Gastrocnemius medialis (tissue), 4 donors: Measurements from ENCODE around the gene PHF21B.

ENCODE experiments used
- POLR2A ChIP-seq, 2 donors: fragments of 450-650 bp; IDR thresholded peaks; one replicate each; pipeline ENCODE4 v1.6.1; 2017; ENCODE audit warnings: antibody characterized with exemption in 2 of 2, mild to moderate bottlenecking in 2 of 2, moderate library complexity in 2 of 2
- TF ChIP-seq, protein P1 (sequence below), 5 experiments: fragments of 450-650 bp in 3 of 5; fragments of 200-600 bp in 2 of 5; sonication (generic) in 2 of 5; IDR thresholded peaks in 4 of 5; conservative IDR thresholded peaks in 1 of 5; 1 replicate in 4 of 5; 2 replicates in 1 of 5; pipeline ENCODE4 v1.5.1; 2016 to 2019; ENCODE audit warnings: antibody characterized with exemption in 5 of 5, mild to moderate bottlenecking in 3 of 5, moderate library complexity in 3 of 5

DNA sequence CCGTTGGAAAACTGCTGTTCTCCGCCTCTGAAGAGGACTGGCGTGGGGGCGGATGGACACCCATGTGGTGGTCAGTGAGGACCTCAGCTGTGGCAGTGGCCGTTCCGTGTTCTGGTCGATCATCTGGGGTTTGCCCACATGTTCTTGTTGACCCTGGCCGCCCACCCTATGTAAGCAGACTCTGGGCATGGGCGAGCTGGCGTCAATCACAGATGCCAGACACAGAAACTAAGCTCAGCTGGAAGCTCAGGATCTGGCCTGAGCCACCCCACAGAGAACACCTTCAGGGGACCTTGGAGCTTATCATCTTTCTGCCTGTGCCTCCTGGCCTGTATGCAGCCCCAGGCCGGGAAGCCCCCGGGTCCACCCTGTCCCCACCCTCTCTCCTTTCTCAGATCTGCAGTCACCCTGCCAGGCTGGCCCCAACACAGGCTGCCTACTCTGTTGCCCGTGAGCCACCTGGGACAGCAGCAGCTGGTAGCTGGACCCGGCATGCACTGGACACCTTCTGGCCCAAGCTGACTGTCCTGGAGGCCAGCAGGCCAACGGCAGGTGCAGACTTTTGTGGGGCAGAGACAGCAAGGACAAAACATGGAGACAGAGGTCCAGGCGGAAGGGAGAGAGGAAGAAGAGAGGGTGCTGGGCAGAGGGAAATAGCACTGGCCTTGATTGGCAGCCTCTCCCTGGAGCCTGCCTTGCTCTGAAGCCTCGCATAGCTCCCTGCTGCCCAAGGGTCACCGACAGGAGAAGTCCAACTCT is 91.5 kb downstream of the PHF21B start:
- TF ChIP-seq POLR2A (IDR thresholded peaks at IDR 0.05) = no peak
- TF ChIP-seq, protein P1, sequence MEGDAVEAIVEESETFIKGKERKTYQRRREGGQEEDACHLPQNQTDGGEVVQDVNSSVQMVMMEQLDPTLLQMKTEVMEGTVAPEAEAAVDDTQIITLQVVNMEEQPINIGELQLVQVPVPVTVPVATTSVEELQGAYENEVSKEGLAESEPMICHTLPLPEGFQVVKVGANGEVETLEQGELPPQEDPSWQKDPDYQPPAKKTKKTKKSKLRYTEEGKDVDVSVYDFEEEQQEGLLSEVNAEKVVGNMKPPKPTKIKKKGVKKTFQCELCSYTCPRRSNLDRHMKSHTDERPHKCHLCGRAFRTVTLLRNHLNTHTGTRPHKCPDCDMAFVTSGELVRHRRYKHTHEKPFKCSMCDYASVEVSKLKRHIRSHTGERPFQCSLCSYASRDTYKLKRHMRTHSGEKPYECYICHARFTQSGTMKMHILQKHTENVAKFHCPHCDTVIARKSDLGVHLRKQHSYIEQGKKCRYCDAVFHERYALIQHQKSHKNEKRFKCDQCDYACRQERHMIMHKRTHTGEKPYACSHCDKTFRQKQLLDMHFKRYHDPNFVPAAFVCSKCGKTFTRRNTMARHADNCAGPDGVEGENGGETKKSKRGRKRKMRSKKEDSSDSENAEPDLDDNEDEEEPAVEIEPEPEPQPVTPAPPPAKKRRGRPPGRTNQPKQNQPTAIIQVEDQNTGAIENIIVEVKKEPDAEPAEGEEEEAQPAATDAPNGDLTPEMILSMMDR (IDR thresholded peaks at IDR 0.05 in 4 of 5, conservative IDR thresholded peaks at IDR 0.05 in 1 of 5) = no peak
